HCT116 (cell line): ENCODE results near the gene SYCE1. TPM values are rescaled to one million over a fixed set of nuclear protein-coding genes. Genes with fewer than 3 reads are reported as not detected.

ENCODE experiments used
- ATAC-seq: fragments of 200-7000 bp; cut with Tn5 transposase; 2 replicates; pipeline ENCODE4 v1.9.1; 2020; ENCODE audit warnings: mild to moderate bottlenecking, moderate library complexity
- BruUV-seq: library from RNA; stranded (reverse); fragments of 400-500 nt; replicated peaks from 2 replicates; lab custom pipeline; 2021; lab: Mats Ljungman, UMichigan
- CTCF ChIA-PET: fragments of 300-600 bp; sonication (Branson Sonifier 250); formaldehyde crosslinking; loops from one replicate; lab custom pipeline; 2021; ENCODE audit warnings: antibody characterized with exemption; lab: Charles Lee
- POLR2A ChIA-PET: fragments of 300-600, 350-600 bp; sonication (Branson Sonifier 250); formaldehyde crosslinking; loops from one replicate; lab custom pipeline; 2021; ENCODE audit warnings: antibody characterized with exemption; lab: Charles Lee
- RAD21 ChIA-PET, 2 experiments: fragments of 300-600 bp; sonication (Branson Sonifier 250); formaldehyde crosslinking; loops; one replicate each; lab custom pipeline; 2023; ENCODE audit warnings: low total read pairs in 2 of 2; ENCODE audit not compliant: uncharacterized antibody in 2 of 2, unreplicated experiment in 2 of 2, low non-redundant PET in 1 of 2; lab: Charles Lee
- DNase-seq: peaks from one replicate; pipeline ENCODE4 v3.0.0-alpha.2; 2010; ENCODE audit warnings: low read depth, low spot score
- H2AFZ ChIP-seq: fragments of 200-600 bp; shearing (Covaris generic), sonication (generic); 2 replicates; pipeline ENCODE4 v1.6.1; 2017; ENCODE audit warnings: low read depth, mixed run types, mixed read lengths, antibody characterized with exemption, low read length; ENCODE audit not compliant: poor library complexity, severe bottlenecking
- H3K27ac ChIP-seq: 2 replicates; pipeline ENCODE4 v1.5.1; 2012; ENCODE audit warnings: low read depth, low read length
- H3K27me3 ChIP-seq: fragments of 200-600 bp; sonication (generic); 2 replicates; pipeline ENCODE4 v1.6.1; 2016; ENCODE audit warnings: mixed run types, low read length, mixed read lengths; ENCODE audit not compliant: insufficient read depth
- H3K36me3 ChIP-seq, 2 experiments: fragments of 200-500 bp in 1 of 2; fragments of 200-600 bp in 1 of 2; sonication (Bioruptor generic) in 1 of 2; sonication (generic) in 1 of 2; 2 replicates each; pipeline versions ENCODE4 v1.5.1 to v1.6.1; 2014 to 2016; ENCODE audit warnings: low read length in 2 of 2, inconsistent platforms in 1 of 2, mixed read lengths in 1 of 2, mixed run types in 1 of 2; ENCODE audit not compliant: insufficient read depth in 2 of 2, control insufficient read depth in 1 of 2
- H3K4me1 ChIP-seq, 2 experiments: fragments of 200-600 bp in 1 of 2; sonication (generic) in 1 of 2; 2 replicates each; pipeline versions ENCODE4 v1.5.1 to v1.6.1; 2012 to 2017; ENCODE audit warnings: low read length in 2 of 2, inconsistent platforms in 1 of 2, mild to moderate bottlenecking in 1 of 2, mixed read lengths in 1 of 2, mixed run types in 1 of 2, moderate library complexity in 1 of 2; ENCODE audit not compliant: insufficient read depth in 2 of 2, control insufficient read depth in 1 of 2
- H3K4me2 ChIP-seq: fragments of 200-600 bp; sonication (generic); 2 replicates; pipeline ENCODE4 v1.6.1; 2017; ENCODE audit warnings: mixed run types, low read length, mixed read lengths
- H3K4me3 ChIP-seq, 2 experiments: fragments of 200-600 bp in 1 of 2; sonication (generic) in 1 of 2; replicated peaks in 1 of 2; 2 replicates each; pipeline ENCODE4 v1.5.1; 2011 to 2016; ENCODE audit warnings: low read length in 2 of 2, control low read depth in 1 of 2, low read depth in 1 of 2, mild to moderate bottlenecking in 1 of 2, mixed read lengths in 1 of 2, mixed run types in 1 of 2
- H3K79me2 ChIP-seq: fragments of 200-600 bp; sonication (generic); 2 replicates; pipeline ENCODE4 v1.6.1; 2017; ENCODE audit warnings: mild to moderate bottlenecking, mixed run types, low read length, moderate library complexity, mixed read lengths; ENCODE audit not compliant: insufficient read depth
- H3K9ac ChIP-seq: fragments of 200-600 bp; sonication (generic); 2 replicates; pipeline ENCODE4 v1.6.1; 2016; ENCODE audit warnings: low read length, mixed read lengths
- H3K9me2 ChIP-seq: fragments of 200-600 bp; sonication (generic), shearing (Covaris generic); 2 replicates; pipeline ENCODE4 v1.6.1; 2017; ENCODE audit warnings: mixed run types, mild to moderate bottlenecking, moderate library complexity; ENCODE audit not compliant: insufficient read depth
- H3K9me3 ChIP-seq, 2 experiments: fragments of 200-500 bp in 1 of 2; fragments of 200-600 bp in 1 of 2; sonication (Bioruptor generic) in 1 of 2; sonication (generic) in 1 of 2; 2 replicates each; pipeline ENCODE4 v1.6.1; 2014 to 2017; ENCODE audit warnings: low read length in 2 of 2, mixed read lengths in 2 of 2, inconsistent platforms in 1 of 2, low read depth in 1 of 2, mild to moderate bottlenecking in 1 of 2, mixed run types in 1 of 2, moderate library complexity in 1 of 2; ENCODE audit not compliant: control insufficient read depth in 1 of 2, insufficient read depth in 1 of 2
- H4K20me1 ChIP-seq: fragments of 200-600 bp; sonication (generic), shearing (Covaris generic); 2 replicates; pipeline ENCODE4 v1.6.1; 2017; ENCODE audit warnings: mixed run types, mild to moderate bottlenecking, moderate library complexity; ENCODE audit not compliant: insufficient read depth
- CBX3 ChIP-seq: IDR thresholded peaks from 2 replicates; pipeline ENCODE4 v1.6.1; 2012; ENCODE audit warnings: low read depth
- CEBPB ChIP-seq: IDR thresholded peaks from 2 replicates; pipeline ENCODE4 v1.6.1; 2012; ENCODE audit warnings: low read depth
- EGR1 ChIP-seq: IDR thresholded peaks from 2 replicates; pipeline ENCODE4 v1.6.1; 2012; ENCODE audit warnings: low read depth
- EZH2 ChIP-seq: fragments of 200-600 bp; sonication (generic); IDR thresholded peaks from 2 replicates; pipeline ENCODE4 v1.6.1; 2017; ENCODE audit warnings: antibody characterized with exemption, mixed run types
- EZH2phosphoT487 ChIP-seq: fragments of 200-600 bp; IDR thresholded peaks from 2 replicates; pipeline ENCODE4 v1.6.1; 2018; ENCODE audit warnings: antibody characterized with exemption, borderline replicate concordance
- FOSL1 ChIP-seq: IDR thresholded peaks from 2 replicates; pipeline ENCODE4 v1.6.1; 2012; ENCODE audit warnings: low read depth
- JUND ChIP-seq: IDR thresholded peaks from 2 replicates; pipeline ENCODE4 v1.6.1; 2012
- POLR2A ChIP-seq: IDR thresholded peaks from 2 replicates; pipeline ENCODE4 v1.7.0; 2011; ENCODE audit warnings: borderline replicate concordance; ENCODE audit not compliant: insufficient read depth, insufficient read length; ENCODE audit errors: extremely low read depth
- SIN3A ChIP-seq: IDR thresholded peaks from 2 replicates; pipeline ENCODE4 v1.6.1; 2012; ENCODE audit warnings: low read depth
- SP1 ChIP-seq: IDR thresholded peaks from 2 replicates; pipeline ENCODE4 v1.6.1; 2012; ENCODE audit warnings: low read depth
- SRF ChIP-seq: IDR thresholded peaks from 2 replicates; pipeline ENCODE4 v1.6.1; 2012; ENCODE audit warnings: low read depth
- YY1 ChIP-seq: IDR thresholded peaks from 2 replicates; pipeline ENCODE4 v1.6.1; 2011; ENCODE audit warnings: low read length, low read depth, moderate library complexity, mild to moderate bottlenecking; ENCODE audit not compliant: insufficient replicate concordance; ENCODE audit errors: extremely low read depth
- ZFX ChIP-seq: fragments of 450-650 bp; IDR thresholded peaks from 2 replicates; pipeline ENCODE4 v1.6.1; 2017
- ZNF274 ChIP-seq: fragments of 200-500 bp; sonication (Bioruptor generic); IDR thresholded peaks from 2 replicates; pipeline ENCODE4 v1.6.1; 2014; ENCODE audit warnings: mild to moderate bottlenecking, low read depth, low read length, inconsistent platforms
- intact Hi-C: fragments of 100-400 bp; cut with micrococcal nuclease; formaldehyde crosslinking; loops from 2 replicates; pipeline ENCODE4 v1.10.0; 2022
- total RNA-seq: library from RNA; stranded (reverse); gene quantifications from one replicate; pipeline ENCODE4 v1.2.1, GENCODE V29; 2021; ENCODE audit not compliant: unreplicated experiment
- TF ChIP-seq, protein P1 (sequence below): IDR thresholded peaks from 2 replicates; pipeline ENCODE4 v1.6.1; 2012
- TF ChIP-seq, protein P2 (sequence below): IDR thresholded peaks from 2 replicates; pipeline ENCODE4 v1.6.1; 2011; ENCODE audit warnings: mild to moderate bottlenecking, low read length, moderate library complexity; ENCODE audit not compliant: insufficient replicate concordance; ENCODE audit errors: extremely low read depth
- TF ChIP-seq, protein P3 (sequence below), 3 experiments: fragments of 200-600 bp in 1 of 3; sonication (generic) in 1 of 3; IDR thresholded peaks in 2 of 3; conservative IDR thresholded peaks in 1 of 3; 2 replicates each; pipeline ENCODE4 v1.5.1; 2012 to 2017; ENCODE audit warnings: low read depth in 2 of 3, low read length in 2 of 3, antibody characterized with exemption in 1 of 3, borderline replicate concordance in 1 of 3, control low read depth in 1 of 3, mild to moderate bottlenecking in 1 of 3, mixed read lengths in 1 of 3, mixed run types in 1 of 3, moderate library complexity in 1 of 3; ENCODE audit not compliant: insufficient read depth in 1 of 3

Gene SYCE1
- total RNA-seq, 1 experiment from 2014 or later: not detected

DNA sequence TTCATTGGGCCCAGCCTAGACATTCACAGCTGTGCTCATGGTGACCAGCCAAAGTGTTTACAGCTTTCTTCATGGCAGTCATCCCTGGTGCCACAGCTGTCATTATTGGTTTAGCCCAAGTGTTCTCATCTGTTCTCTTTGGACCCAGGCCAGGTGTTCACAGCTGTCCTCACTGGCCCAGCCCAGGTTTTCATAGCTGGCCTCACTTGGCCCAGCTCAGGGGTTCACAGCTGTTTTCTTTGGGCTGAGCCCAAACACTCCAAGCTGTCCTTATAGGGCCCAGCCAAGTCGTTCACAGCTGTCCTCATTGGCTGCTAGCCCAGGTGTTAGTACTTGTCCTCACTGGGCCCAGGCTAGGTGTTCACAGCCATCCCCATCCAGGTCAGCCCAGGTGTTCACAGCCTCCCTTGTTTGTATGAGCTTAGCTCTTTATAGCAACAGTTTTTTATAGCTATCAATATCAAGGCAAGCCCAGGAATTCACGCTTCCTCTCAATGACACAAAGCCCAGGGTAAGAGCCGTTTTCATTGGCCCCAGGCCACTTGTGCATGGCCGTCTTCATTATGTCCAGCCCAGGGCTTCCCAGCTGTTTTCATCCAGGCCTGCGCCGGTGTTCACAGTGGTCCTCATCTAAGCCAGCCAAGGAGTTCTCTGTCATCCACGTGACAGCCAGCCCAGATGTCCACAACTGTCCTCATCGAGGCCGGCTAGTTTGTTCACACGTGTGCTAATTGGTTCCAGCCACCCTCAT is 49.6 kb upstream of the SYCE1 start:
- H3K9me3 ChIP-seq: no peaks in the 10 kb centered on the region
- no peak for DNase-seq
- H3K27me3 ChIP-seq: no peaks in the 10 kb centered on the region
- ATAC-seq: no peak
- POLR2A ChIA-PET: no interaction called here
- no peaks in the 10 kb centered on the region for H3K36me3 ChIP-seq
- intact Hi-C loops: no loop called here
- H3K4me2 ChIP-seq: no peak overlapping the region
- no peak overlapping the region for H3K4me3 ChIP-seq
- H3K9ac ChIP-seq: no peak overlapping the region
- CTCF ChIA-PET: no interaction called here
- H3K79me2 ChIP-seq: no peaks in the 10 kb centered on the region
- no peak overlapping the region for H2AFZ ChIP-seq
- no peak overlapping the region for H3K27ac ChIP-seq
- no TSS peak for BruUV-seq
- no peak for TF ChIP-seq YY1
- no peak for TF ChIP-seq FOSL1
- TF ChIP-seq EZH2: no peak
- no peaks in the 10 kb centered on the region for H3K4me1 ChIP-seq
- no peaks in the 10 kb centered on the region for H4K20me1 ChIP-seq
- RAD21 ChIA-PET: no interaction called here
- no peaks in the 10 kb centered on the region for H3K9me2 ChIP-seq

DNA sequence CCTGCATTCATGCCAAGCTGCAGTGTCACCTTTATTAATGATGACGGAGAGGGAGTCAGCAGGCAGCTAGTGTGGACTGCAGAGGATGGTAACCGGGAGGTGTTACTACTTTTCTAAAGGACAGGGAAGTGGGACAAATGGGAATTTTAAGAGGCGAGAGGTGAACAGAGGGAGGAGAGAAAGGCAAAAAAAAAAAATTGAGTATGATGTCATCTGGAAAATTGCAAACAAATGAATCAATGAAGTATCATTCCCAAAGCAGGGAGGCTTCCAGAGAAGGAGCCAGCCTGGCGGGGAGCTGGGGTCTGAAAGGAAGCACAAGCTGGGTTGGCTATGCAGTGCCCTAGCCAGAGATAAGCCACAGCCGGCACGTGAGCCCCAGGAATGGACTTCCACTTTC is 48.3 kb upstream of the SYCE1 start:
- POLR2A ChIA-PET: no interaction called here
- no TSS peak for BruUV-seq
- Histone ChIP-seq H3K9ac (no peak overlapping the region), H3K4me2 (no peak overlapping the region), H3K36me3 (no peaks in the 10 kb centered on the region), H4K20me1 (no peaks in the 10 kb centered on the region), H3K27me3 (no peaks in the 10 kb centered on the region), H3K4me1 (no peaks in the 10 kb centered on the region), H3K27ac (no peak overlapping the region), H2AFZ (no peak overlapping the region), H3K4me3 (no peak overlapping the region), H3K9me3 (no peaks in the 10 kb centered on the region), H3K9me2 (no peaks in the 10 kb centered on the region), H3K79me2 (no peaks in the 10 kb centered on the region)
- intact Hi-C loops: no loop called here
- DNase-seq: no peak
- CTCF ChIA-PET: no interaction called here
- no peak for TF ChIP-seq JUND
- TF ChIP-seq, protein P1, sequence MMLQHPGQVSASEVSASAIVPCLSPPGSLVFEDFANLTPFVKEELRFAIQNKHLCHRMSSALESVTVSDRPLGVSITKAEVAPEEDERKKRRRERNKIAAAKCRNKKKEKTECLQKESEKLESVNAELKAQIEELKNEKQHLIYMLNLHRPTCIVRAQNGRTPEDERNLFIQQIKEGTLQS: no peak
- TF ChIP-seq, protein P2, sequence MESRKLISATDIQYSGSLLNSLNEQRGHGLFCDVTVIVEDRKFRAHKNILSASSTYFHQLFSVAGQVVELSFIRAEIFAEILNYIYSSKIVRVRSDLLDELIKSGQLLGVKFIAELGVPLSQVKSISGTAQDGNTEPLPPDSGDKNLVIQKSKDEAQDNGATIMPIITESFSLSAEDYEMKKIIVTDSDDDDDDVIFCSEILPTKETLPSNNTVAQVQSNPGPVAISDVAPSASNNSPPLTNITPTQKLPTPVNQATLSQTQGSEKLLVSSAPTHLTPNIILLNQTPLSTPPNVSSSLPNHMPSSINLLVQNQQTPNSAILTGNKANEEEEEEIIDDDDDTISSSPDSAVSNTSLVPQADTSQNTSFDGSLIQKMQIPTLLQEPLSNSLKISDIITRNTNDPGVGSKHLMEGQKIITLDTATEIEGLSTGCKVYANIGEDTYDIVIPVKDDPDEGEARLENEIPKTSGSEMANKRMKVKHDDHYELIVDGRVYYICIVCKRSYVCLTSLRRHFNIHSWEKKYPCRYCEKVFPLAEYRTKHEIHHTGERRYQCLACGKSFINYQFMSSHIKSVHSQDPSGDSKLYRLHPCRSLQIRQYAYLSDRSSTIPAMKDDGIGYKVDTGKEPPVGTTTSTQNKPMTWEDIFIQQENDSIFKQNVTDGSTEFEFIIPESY: no peak
- no peak for TF ChIP-seq ZFX
- TF ChIP-seq EZH2: no peak
- TF ChIP-seq SP1: no peak
- no peak for TF ChIP-seq ZNF274
- no peak for TF ChIP-seq CEBPB
- TF ChIP-seq CBX3: no peak
- TF ChIP-seq EZH2phosphoT487: no peak
- TF ChIP-seq POLR2A: no peak
- no peak for TF ChIP-seq EGR1
- no peak for TF ChIP-seq YY1
- no peak for TF ChIP-seq SRF
- TF ChIP-seq, protein P3, sequence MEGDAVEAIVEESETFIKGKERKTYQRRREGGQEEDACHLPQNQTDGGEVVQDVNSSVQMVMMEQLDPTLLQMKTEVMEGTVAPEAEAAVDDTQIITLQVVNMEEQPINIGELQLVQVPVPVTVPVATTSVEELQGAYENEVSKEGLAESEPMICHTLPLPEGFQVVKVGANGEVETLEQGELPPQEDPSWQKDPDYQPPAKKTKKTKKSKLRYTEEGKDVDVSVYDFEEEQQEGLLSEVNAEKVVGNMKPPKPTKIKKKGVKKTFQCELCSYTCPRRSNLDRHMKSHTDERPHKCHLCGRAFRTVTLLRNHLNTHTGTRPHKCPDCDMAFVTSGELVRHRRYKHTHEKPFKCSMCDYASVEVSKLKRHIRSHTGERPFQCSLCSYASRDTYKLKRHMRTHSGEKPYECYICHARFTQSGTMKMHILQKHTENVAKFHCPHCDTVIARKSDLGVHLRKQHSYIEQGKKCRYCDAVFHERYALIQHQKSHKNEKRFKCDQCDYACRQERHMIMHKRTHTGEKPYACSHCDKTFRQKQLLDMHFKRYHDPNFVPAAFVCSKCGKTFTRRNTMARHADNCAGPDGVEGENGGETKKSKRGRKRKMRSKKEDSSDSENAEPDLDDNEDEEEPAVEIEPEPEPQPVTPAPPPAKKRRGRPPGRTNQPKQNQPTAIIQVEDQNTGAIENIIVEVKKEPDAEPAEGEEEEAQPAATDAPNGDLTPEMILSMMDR (IDR thresholded peaks at IDR 0.05 in 2 of 3, conservative IDR thresholded peaks at IDR 0.05 in 1 of 3; ENCODE audit: borderline replicate concordance in 1 of 3, insufficient read depth in 1 of 3, low read depth in 2 of 3, low read length in 2 of 3): no peak
- no peak for TF ChIP-seq SIN3A
- RAD21 ChIA-PET: no interaction called here
- no peak for ATAC-seq
